GM23338 (cell line): Measurements from ENCODE around the gene ITSN2. TPM values are rescaled to one million over a fixed set of nuclear protein-coding genes. Genes with fewer than 3 reads are reported as not detected.

Source experiments
- ATAC-seq: fragments of 200-7000 bp; cut with Tn5 transposase; 3 replicates; pipeline ENCODE4 v1.9.1; 2020
- DNase-seq: peaks from one replicate; pipeline ENCODE4 v3.0.0-alpha.2; 2015; ENCODE audit warnings: low spot score
- H2AFZ ChIP-seq: fragments of 200-600 bp; sonication (generic); 2 replicates; pipeline ENCODE4 v1.8.0; 2016; ENCODE audit warnings: antibody characterized with exemption, mild to moderate bottlenecking, moderate library complexity
- H3F3A ChIP-seq: fragments of 200-600 bp; sonication (generic); replicated peaks from 2 replicates; pipeline ENCODE4 v1.8.0; 2017; ENCODE audit warnings: antibody characterized with exemption, mixed run types, low read depth
- H3K27ac ChIP-seq: fragments of 200-600 bp; sonication (generic); 2 replicates; pipeline ENCODE4 v1.6.1; 2016; ENCODE audit warnings: low read depth
- H3K27me3 ChIP-seq: fragments of 200-600 bp; sonication (generic); 2 replicates; pipeline ENCODE4 v1.8.0; 2016; ENCODE audit warnings: mild to moderate bottlenecking, mixed run types, moderate library complexity; ENCODE audit not compliant: insufficient read depth
- H3K36me3 ChIP-seq: fragments of 200-600 bp; sonication (generic); 2 replicates; pipeline ENCODE4 v1.8.0; 2016; ENCODE audit warnings: mild to moderate bottlenecking; ENCODE audit not compliant: insufficient read depth
- H3K4me1 ChIP-seq: fragments of 200-600 bp; sonication (generic); 2 replicates; pipeline ENCODE4 v1.8.0; 2016; ENCODE audit warnings: mild to moderate bottlenecking, moderate library complexity; ENCODE audit not compliant: insufficient read depth
- H3K4me2 ChIP-seq: fragments of 200-600 bp; sonication (generic); 2 replicates; pipeline ENCODE4 v1.7.1; 2017; ENCODE audit warnings: mixed run types
- H3K4me3 ChIP-seq: fragments of 200-600 bp; sonication (generic); 2 replicates; pipeline ENCODE4 v1.6.1; 2016; ENCODE audit warnings: mixed run types
- H3K79me2 ChIP-seq: fragments of 200-600 bp; sonication (generic); replicated peaks from 2 replicates; pipeline ENCODE4 v1.8.0; 2017; ENCODE audit warnings: mild to moderate bottlenecking; ENCODE audit not compliant: insufficient read depth
- H3K9me2 ChIP-seq: fragments of 200-600 bp; sonication (generic); 2 replicates; pipeline ENCODE4 v1.8.0; 2017; ENCODE audit not compliant: insufficient read depth
- H4K20me1 ChIP-seq: fragments of 200-600 bp; sonication (generic); replicated peaks from 2 replicates; pipeline ENCODE4 v1.8.0; 2017; ENCODE audit warnings: mild to moderate bottlenecking; ENCODE audit not compliant: insufficient read depth
- H3K27ac Mint-ChIP-seq: 2 replicates; pipeline ENCODE4 v1.8.0; 2020; ENCODE audit warnings: inconsistent platforms, mild to moderate bottlenecking, moderate library complexity, mixed read lengths
- H3K27me3 Mint-ChIP-seq: 3 replicates; pipeline ENCODE4 v1.8.0; 2022; ENCODE audit warnings: low read depth, mild to moderate bottlenecking, moderate library complexity, mixed read lengths, inconsistent platforms; ENCODE audit not compliant: insufficient read depth, poor library complexity
- H3K36me3 Mint-ChIP-seq: 3 replicates; pipeline ENCODE4 v1.8.0; 2021; ENCODE audit warnings: low read depth, mild to moderate bottlenecking, inconsistent platforms, moderate library complexity, mixed read lengths
- H3K4me1 Mint-ChIP-seq: 3 replicates; pipeline ENCODE4 v1.8.0; 2020; ENCODE audit warnings: mild to moderate bottlenecking, inconsistent platforms, mixed read lengths
- H3K4me3 Mint-ChIP-seq: 3 replicates; pipeline ENCODE4 v1.8.0; 2021; ENCODE audit warnings: moderate library complexity, mild to moderate bottlenecking, inconsistent platforms, mixed read lengths
- H3K9me3 Mint-ChIP-seq: 3 replicates; pipeline ENCODE4 v1.8.0; 2020; ENCODE audit warnings: moderate library complexity, mild to moderate bottlenecking, inconsistent platforms, mixed read lengths
- CREB1 ChIP-seq: fragments of 250-450 bp; sonication (Bioruptor Pico); IDR thresholded peaks from 2 replicates; pipeline ENCODE4 v1.5.0; 2020; ENCODE audit warnings: low read depth, mild to moderate bottlenecking, moderate library complexity
- EZH2 ChIP-seq: fragments of 200-600 bp; sonication (generic); IDR thresholded peaks from one replicate; pipeline ENCODE4 v1.8.0; 2017; ENCODE audit warnings: antibody characterized with exemption, mild to moderate bottlenecking, low read depth; ENCODE audit not compliant: unreplicated experiment
- EZH2phosphoT487 ChIP-seq: fragments of 200-600 bp; sonication (generic); IDR thresholded peaks from one replicate; pipeline ENCODE4 v1.8.1; 2018; ENCODE audit warnings: antibody characterized with exemption; ENCODE audit not compliant: unreplicated experiment
- JUNB ChIP-seq: IDR thresholded peaks from one replicate; pipeline ENCODE4 v1.6.1; 2016; ENCODE audit warnings: antibody characterized with exemption; ENCODE audit not compliant: unreplicated experiment
- NANOG ChIP-seq: IDR thresholded peaks from 2 replicates; pipeline ENCODE4 v1.6.1; 2016; ENCODE audit warnings: antibody characterized with exemption, borderline replicate concordance
- POLR2AphosphoS5 ChIP-seq: IDR thresholded peaks from 2 replicates; pipeline ENCODE4 v1.6.1; 2016; ENCODE audit warnings: antibody characterized with exemption, low read depth
- STAT1 ChIP-seq: IDR thresholded peaks from one replicate; pipeline ENCODE4 v1.6.1; 2016; ENCODE audit warnings: antibody characterized with exemption; ENCODE audit not compliant: unreplicated experiment
- ZNF114 ChIP-seq: fragments of 250-450 bp; sonication (Bioruptor Pico); IDR thresholded peaks from 2 replicates; pipeline ENCODE4 v1.5.0; 2020; ENCODE audit warnings: mild to moderate bottlenecking, moderate library complexity
- ZNF331 ChIP-seq: fragments of 250-450 bp; sonication (Bioruptor Pico); IDR thresholded peaks from 2 replicates; pipeline ENCODE4 v1.5.0; 2020; ENCODE audit warnings: low read depth, mild to moderate bottlenecking, moderate library complexity
- polyA plus RNA-seq: library from polyadenylated mRNA; unstranded; fragments of >200 nt; fragmentation: Nextera tagmentation; extraction: Ambion mirVana; gene quantifications from 2 replicates; pipeline ENCODE4 v1.2.1, GENCODE V29; 2016
- total RNA-seq: library from RNA; depleted of rRNA; stranded (reverse); fragments of >200 nt; shearing (Covaris generic); gene quantifications from 2 replicates; pipeline ENCODE4 v1.2.3, GENCODE V29; 2014
- TF ChIP-seq, protein P1 (sequence below), 2 experiments: fragments of 200-600 bp in 1 of 2; sonication (generic) in 1 of 2; conservative IDR thresholded peaks; 2 replicates each; pipeline versions ENCODE4 v1.5.1 to v1.6.1; 2016 to 2017; ENCODE audit warnings: antibody characterized with exemption in 2 of 2, low read depth in 2 of 2, mild to moderate bottlenecking in 2 of 2, moderate library complexity in 1 of 2
- TF ChIP-seq, protein P2 (sequence below): IDR thresholded peaks from one replicate; pipeline ENCODE4 v1.6.1; 2018; ENCODE audit warnings: antibody characterized with exemption; ENCODE audit not compliant: unreplicated experiment
- TF ChIP-seq, protein P3 (sequence below): fragments of 250-450 bp; sonication (Bioruptor Pico); IDR thresholded peaks from 2 replicates; pipeline ENCODE4 v1.5.0; 2020; ENCODE audit warnings: mild to moderate bottlenecking, moderate library complexity
- TF ChIP-seq, protein P4 (sequence below): IDR thresholded peaks from 2 replicates; pipeline ENCODE4 v1.6.1; 2016; ENCODE audit warnings: antibody characterized with exemption

The ITSN2 gene
- total and polyA plus RNA-seq, 2 experiments from 2014 or later, result 17.1 to 17.8 TPM

DNA sequence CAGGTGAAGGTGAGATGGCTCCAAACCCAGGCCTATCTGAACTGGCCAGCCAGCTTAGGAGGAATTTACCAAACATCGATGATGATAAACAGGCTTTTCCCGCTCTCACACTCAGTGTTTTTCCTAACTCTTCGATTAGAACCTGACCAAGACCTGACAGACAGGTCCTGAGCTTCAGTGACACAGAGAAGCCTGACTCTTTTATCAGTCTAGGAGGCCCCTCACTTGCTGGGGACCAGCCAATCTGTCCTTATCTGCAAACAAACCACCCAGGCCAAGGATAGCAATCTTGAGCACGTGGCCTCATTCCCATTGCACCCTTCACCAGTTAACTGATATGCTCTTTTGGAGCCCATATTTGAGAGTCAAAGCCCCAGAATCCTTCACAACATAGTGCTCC lies 1.9 kb upstream of the ITSN2 start:
- TF ChIP-seq STAT1 (no peak), EZH2 (no peak), EZH2phosphoT487 (no peak), JUNB (no peak), CREB1 (CRISPR knock-in tag) (no peak), ZNF331 (CRISPR knock-in tag) (no peak), NANOG (no peak), ZNF114 (CRISPR knock-in tag) (no peak), POLR2AphosphoS5 (no peak)
- TF ChIP-seq, protein P1, sequence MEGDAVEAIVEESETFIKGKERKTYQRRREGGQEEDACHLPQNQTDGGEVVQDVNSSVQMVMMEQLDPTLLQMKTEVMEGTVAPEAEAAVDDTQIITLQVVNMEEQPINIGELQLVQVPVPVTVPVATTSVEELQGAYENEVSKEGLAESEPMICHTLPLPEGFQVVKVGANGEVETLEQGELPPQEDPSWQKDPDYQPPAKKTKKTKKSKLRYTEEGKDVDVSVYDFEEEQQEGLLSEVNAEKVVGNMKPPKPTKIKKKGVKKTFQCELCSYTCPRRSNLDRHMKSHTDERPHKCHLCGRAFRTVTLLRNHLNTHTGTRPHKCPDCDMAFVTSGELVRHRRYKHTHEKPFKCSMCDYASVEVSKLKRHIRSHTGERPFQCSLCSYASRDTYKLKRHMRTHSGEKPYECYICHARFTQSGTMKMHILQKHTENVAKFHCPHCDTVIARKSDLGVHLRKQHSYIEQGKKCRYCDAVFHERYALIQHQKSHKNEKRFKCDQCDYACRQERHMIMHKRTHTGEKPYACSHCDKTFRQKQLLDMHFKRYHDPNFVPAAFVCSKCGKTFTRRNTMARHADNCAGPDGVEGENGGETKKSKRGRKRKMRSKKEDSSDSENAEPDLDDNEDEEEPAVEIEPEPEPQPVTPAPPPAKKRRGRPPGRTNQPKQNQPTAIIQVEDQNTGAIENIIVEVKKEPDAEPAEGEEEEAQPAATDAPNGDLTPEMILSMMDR (conservative IDR thresholded peaks at IDR 0.05; ENCODE audit: low read depth in 2 of 2), result no peak
- TF ChIP-seq, protein P2, sequence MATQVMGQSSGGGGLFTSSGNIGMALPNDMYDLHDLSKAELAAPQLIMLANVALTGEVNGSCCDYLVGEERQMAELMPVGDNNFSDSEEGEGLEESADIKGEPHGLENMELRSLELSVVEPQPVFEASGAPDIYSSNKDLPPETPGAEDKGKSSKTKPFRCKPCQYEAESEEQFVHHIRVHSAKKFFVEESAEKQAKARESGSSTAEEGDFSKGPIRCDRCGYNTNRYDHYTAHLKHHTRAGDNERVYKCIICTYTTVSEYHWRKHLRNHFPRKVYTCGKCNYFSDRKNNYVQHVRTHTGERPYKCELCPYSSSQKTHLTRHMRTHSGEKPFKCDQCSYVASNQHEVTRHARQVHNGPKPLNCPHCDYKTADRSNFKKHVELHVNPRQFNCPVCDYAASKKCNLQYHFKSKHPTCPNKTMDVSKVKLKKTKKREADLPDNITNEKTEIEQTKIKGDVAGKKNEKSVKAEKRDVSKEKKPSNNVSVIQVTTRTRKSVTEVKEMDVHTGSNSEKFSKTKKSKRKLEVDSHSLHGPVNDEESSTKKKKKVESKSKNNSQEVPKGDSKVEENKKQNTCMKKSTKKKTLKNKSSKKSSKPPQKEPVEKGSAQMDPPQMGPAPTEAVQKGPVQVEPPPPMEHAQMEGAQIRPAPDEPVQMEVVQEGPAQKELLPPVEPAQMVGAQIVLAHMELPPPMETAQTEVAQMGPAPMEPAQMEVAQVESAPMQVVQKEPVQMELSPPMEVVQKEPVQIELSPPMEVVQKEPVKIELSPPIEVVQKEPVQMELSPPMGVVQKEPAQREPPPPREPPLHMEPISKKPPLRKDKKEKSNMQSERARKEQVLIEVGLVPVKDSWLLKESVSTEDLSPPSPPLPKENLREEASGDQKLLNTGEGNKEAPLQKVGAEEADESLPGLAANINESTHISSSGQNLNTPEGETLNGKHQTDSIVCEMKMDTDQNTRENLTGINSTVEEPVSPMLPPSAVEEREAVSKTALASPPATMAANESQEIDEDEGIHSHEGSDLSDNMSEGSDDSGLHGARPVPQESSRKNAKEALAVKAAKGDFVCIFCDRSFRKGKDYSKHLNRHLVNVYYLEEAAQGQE, result no peak
- TF ChIP-seq, protein P3, sequence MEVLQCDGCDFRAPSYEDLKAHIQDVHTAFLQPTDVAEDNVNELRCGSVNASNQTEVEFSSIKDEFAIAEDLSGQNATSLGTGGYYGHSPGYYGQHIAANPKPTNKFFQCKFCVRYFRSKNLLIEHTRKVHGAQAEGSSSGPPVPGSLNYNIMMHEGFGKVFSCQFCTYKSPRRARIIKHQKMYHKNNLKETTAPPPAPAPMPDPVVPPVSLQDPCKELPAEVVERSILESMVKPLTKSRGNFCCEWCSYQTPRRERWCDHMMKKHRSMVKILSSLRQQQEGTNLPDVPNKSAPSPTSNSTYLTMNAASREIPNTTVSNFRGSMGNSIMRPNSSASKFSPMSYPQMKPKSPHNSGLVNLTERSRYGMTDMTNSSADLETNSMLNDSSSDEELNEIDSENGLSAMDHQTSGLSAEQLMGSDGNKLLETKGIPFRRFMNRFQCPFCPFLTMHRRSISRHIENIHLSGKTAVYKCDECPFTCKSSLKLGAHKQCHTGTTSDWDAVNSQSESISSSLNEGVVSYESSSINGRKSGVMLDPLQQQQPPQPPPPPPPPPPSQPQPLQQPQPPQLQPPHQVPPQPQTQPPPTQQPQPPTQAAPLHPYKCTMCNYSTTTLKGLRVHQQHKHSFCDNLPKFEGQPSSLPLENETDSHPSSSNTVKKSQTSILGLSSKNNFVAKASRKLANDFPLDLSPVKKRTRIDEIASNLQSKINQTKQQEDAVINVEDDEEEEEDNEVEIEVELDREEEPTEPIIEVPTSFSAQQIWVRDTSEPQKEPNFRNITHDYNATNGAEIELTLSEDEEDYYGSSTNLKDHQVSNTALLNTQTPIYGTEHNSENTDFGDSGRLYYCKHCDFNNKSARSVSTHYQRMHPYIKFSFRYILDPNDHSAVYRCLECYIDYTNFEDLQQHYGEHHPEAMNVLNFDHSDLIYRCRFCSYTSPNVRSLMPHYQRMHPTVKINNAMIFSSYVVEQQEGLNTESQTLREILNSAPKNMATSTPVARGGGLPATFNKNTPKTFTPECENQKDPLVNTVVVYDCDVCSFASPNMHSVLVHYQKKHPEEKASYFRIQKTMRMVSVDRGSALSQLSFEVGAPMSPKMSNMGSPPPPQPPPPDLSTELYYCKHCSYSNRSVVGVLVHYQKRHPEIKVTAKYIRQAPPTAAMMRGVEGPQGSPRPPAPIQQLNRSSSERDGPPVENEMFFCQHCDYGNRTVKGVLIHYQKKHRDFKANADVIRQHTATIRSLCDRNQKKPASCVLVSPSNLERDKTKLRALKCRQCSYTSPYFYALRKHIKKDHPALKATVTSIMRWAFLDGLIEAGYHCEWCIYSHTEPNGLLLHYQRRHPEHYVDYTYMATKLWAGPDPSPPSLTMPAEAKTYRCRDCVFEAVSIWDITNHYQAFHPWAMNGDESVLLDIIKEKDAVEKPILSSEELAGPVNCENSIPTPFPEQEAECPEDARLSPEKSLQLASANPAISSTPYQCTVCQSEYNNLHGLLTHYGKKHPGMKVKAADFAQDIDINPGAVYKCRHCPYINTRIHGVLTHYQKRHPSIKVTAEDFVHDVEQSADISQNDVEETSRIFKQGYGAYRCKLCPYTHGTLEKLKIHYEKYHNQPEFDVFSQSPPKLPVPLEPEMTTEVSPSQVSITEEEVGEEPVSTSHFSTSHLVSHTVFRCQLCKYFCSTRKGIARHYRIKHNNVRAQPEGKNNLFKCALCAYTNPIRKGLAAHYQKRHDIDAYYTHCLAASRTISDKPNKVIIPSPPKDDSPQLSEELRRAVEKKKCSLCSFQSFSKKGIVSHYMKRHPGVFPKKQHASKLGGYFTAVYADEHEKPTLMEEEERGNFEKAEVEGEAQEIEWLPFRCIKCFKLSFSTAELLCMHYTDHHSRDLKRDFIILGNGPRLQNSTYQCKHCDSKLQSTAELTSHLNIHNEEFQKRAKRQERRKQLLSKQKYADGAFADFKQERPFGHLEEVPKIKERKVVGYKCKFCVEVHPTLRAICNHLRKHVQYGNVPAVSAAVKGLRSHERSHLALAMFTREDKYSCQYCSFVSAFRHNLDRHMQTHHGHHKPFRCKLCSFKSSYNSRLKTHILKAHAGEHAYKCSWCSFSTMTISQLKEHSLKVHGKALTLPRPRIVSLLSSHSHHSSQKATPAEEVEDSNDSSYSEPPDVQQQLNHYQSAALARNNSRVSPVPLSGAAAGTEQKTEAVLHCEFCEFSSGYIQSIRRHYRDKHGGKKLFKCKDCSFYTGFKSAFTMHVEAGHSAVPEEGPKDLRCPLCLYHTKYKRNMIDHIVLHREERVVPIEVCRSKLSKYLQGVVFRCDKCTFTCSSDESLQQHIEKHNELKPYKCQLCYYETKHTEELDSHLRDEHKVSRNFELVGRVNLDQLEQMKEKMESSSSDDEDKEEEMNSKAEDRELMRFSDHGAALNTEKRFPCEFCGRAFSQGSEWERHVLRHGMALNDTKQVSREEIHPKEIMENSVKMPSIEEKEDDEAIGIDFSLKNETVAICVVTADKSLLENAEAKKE (CRISPR knock-in tag), result no peak
- TF ChIP-seq, protein P4, sequence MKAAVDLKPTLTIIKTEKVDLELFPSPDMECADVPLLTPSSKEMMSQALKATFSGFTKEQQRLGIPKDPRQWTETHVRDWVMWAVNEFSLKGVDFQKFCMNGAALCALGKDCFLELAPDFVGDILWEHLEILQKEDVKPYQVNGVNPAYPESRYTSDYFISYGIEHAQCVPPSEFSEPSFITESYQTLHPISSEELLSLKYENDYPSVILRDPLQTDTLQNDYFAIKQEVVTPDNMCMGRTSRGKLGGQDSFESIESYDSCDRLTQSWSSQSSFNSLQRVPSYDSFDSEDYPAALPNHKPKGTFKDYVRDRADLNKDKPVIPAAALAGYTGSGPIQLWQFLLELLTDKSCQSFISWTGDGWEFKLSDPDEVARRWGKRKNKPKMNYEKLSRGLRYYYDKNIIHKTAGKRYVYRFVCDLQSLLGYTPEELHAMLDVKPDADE, result no peak
- no peaks in the 10 kb centered on the region for H3K79me2 ChIP-seq
- H3F3A ChIP-seq, result 0 out of 2 replicates have a peak, but pooled peaks cover 4% of the 10 kb centered on the region
- no peaks in the 10 kb centered on the region for H3K36me3 Mint-ChIP-seq
- H3K9me2 ChIP-seq, result no peaks in the 10 kb centered on the region
- peaks cover 13% of the 10 kb centered on the region for H3K27me3 ChIP-seq
- H3K27me3 Mint-ChIP-seq, result peaks cover 14% of the 10 kb centered on the region
- ATAC-seq, result no peak
- no peak overlapping the region for H3K27ac ChIP-seq
- DNase-seq, result no peak
- H3K4me3 ChIP-seq, result no peak overlapping the region
- no peaks in the 10 kb centered on the region for H4K20me1 ChIP-seq
- no peak overlapping the region for H3K27ac Mint-ChIP-seq
- no peaks in the 10 kb centered on the region for H3K36me3 ChIP-seq
- no peaks in the 10 kb centered on the region for H3K9me3 Mint-ChIP-seq
- H3K4me1 Mint-ChIP-seq, result peaks cover 10% of the 10 kb centered on the region
- H3K4me2 ChIP-seq, result no peak overlapping the region
- peaks cover 14% of the 10 kb centered on the region for H3K4me1 ChIP-seq
- no peak overlapping the region for H3K4me3 Mint-ChIP-seq
- peak overlapping the region; percentile 47; the same call in 1 of the 2 replicates for H2AFZ ChIP-seq
